B cell (primary cell): ENCODE results near the gene SMLR1. TPM values are rescaled to one million over a fixed set of nuclear protein-coding genes. Genes with fewer than 3 reads are reported as not detected.

Source experiments
- ATAC-seq: fragments of 200-7000 bp; cut with Tn5 transposase; one replicate; pipeline ENCODE4 v1.10.0; 2021; ENCODE audit warnings: low read depth, mild to moderate bottlenecking, moderate number of reproducible peaks, moderate library complexity
- CTCF ChIA-PET: fragments of 350-600 bp; sonication (Branson Sonifier 250); formaldehyde crosslinking; loops from one replicate; lab custom pipeline; 2021; ENCODE audit warnings: antibody characterized with exemption, inconsistent platforms; lab: Charles Lee
- POLR2A ChIA-PET: fragments of 350-600 bp; sonication (Branson Sonifier 250); formaldehyde crosslinking; loops from one replicate; lab custom pipeline; 2021; ENCODE audit warnings: antibody characterized with exemption; lab: Charles Lee
- DNase-seq: peaks from one replicate; pipeline ENCODE4 v3.0.0; 2013
- H2AFZ ChIP-seq: 2 replicates; pipeline ENCODE4 v1.6.1; 2012; ENCODE audit warnings: mild to moderate bottlenecking, low read depth, low read length; ENCODE audit not compliant: insufficient read depth, poor library complexity, severe bottlenecking
- H3K27ac ChIP-seq, 2 donors: 1 replicate in 1 of 2; 2 replicates in 1 of 2; pipeline ENCODE4 v1.5.1; 2012 to 2013; ENCODE audit warnings: low read length in 2 of 2, mild to moderate bottlenecking in 2 of 2, moderate library complexity in 1 of 2
- H3K27me3 ChIP-seq, 4 experiments: fragments of 200-600 bp in 1 of 4; sonication (generic) in 1 of 4; replicated peaks in 1 of 4; 1 replicate in 2 of 4; 2 replicates in 2 of 4; pipeline versions ENCODE4 v1.6.1 to v1.7.0; 2013 to 2016; ENCODE audit warnings: low read length in 3 of 4, mild to moderate bottlenecking in 2 of 4, mixed read lengths in 1 of 4, moderate library complexity in 1 of 4; ENCODE audit not compliant: insufficient read depth in 4 of 4, control insufficient read depth in 3 of 4; ENCODE audit errors: control extremely low read depth in 1 of 4
- H3K36me3 ChIP-seq, 2 experiments: replicated peaks in 1 of 2; 1 replicate in 1 of 2; 2 replicates in 1 of 2; pipeline versions ENCODE4 v1.6.1 to v1.7.1; 2013; ENCODE audit warnings: low read length in 1 of 2; ENCODE audit not compliant: insufficient read depth in 2 of 2, control insufficient read depth in 1 of 2; ENCODE audit errors: control extremely low read depth in 1 of 2, extremely low read depth in 1 of 2
- H3K4me1 ChIP-seq, 2 donors: fragments of 200-600 bp in 1 of 2; sonication (generic) in 1 of 2; 1 replicate in 1 of 2; 2 replicates in 1 of 2; pipeline versions ENCODE4 v1.5.1 to v1.6.1; 2013 to 2017; ENCODE audit warnings: low read length in 2 of 2; ENCODE audit not compliant: control insufficient read depth in 2 of 2, insufficient read depth in 2 of 2
- H3K4me2 ChIP-seq: replicated peaks from 2 replicates; pipeline ENCODE3; 2012; ENCODE audit warnings: mild to moderate bottlenecking, low read depth, low read length; ENCODE audit not compliant: poor library complexity, severe bottlenecking
- H3K4me3 ChIP-seq, 5 experiments: fragments of 200-600 bp in 1 of 5; sonication (generic) in 1 of 5; 1 replicate in 3 of 5; 2 replicates in 2 of 5; pipeline versions ENCODE4 v1.5.1 to v1.7.0; 2011 to 2016; ENCODE audit warnings: low read length in 4 of 5, mild to moderate bottlenecking in 4 of 5, low read depth in 2 of 5, control low read depth in 1 of 5, moderate library complexity in 1 of 5; ENCODE audit not compliant: insufficient read depth in 1 of 5; ENCODE audit errors: control extremely low read depth in 1 of 5, extremely low read depth in 1 of 5
- H3K79me2 ChIP-seq: fragments of 200-600 bp; sonication (generic); one replicate; pipeline ENCODE4 v1.6.0; 2016; ENCODE audit warnings: low read length; ENCODE audit not compliant: control insufficient read depth, insufficient read depth
- H3K9ac ChIP-seq: fragments of 200-600 bp; sonication (generic); 2 replicates; pipeline ENCODE4 v1.6.1; 2017; ENCODE audit warnings: mild to moderate bottlenecking, low read length, moderate library complexity
- H3K9me3 ChIP-seq, 3 donors: one replicate each; pipeline versions ENCODE4 v1.6.1 to v1.7.1; 2013; ENCODE audit warnings: low read length in 2 of 3; ENCODE audit not compliant: control insufficient read depth in 2 of 3, insufficient read depth in 1 of 3; ENCODE audit errors: control extremely low read depth in 1 of 3
- H4K20me1 ChIP-seq: 2 replicates; pipeline ENCODE4 v1.6.0; 2012; ENCODE audit warnings: mild to moderate bottlenecking, low read length; ENCODE audit not compliant: insufficient read depth, control insufficient read depth, poor library complexity, severe bottlenecking
- H3K27ac Mint-ChIP-seq: one replicate; pipeline ENCODE4 v1.8.0; 2021; ENCODE audit warnings: mixed read lengths
- H3K27me3 Mint-ChIP-seq: one replicate; pipeline ENCODE4 v1.8.0; 2021; ENCODE audit warnings: mixed read lengths
- H3K4me1 Mint-ChIP-seq: one replicate; pipeline ENCODE4 v1.8.0; 2021; ENCODE audit warnings: mixed read lengths
- H3K4me3 Mint-ChIP-seq: one replicate; pipeline ENCODE4 v1.8.0; 2021; ENCODE audit warnings: mixed read lengths
- H3K9me3 Mint-ChIP-seq: one replicate; pipeline ENCODE4 v1.8.0; 2022; ENCODE audit warnings: mixed read lengths; ENCODE audit not compliant: insufficient read depth
- EZH2 ChIP-seq: IDR thresholded peaks from 2 replicates; pipeline ENCODE4 v1.6.1; 2012; ENCODE audit warnings: borderline replicate concordance, low read depth, mild to moderate bottlenecking, moderate library complexity, low read length; ENCODE audit not compliant: insufficient read depth, poor library complexity, severe bottlenecking
- WGBS: methylation state at CpG from one replicate; pipeline ENCODE4 v1.1.5; 2013; ENCODE audit warnings: missing lambda C conversion rate; ENCODE audit not compliant: insufficient coverage; 5-methylcytosine and 5-hydroxymethylcytosine counted together
- intact Hi-C: fragments of 100-400 bp; cut with micrococcal nuclease; formaldehyde crosslinking; loops from one replicate; pipeline ENCODE4 v1.10.0; 2022
- polyA plus RNA-seq: library from polyadenylated mRNA; depleted of rRNA; stranded (reverse); fragments of >200 nt; gene quantifications from 2 replicates; pipeline ENCODE4 v1.2.3, GENCODE V29; 2012
- total RNA-seq, 2 donors: library from RNA; stranded (reverse); fragments of 120-200 nt in 1 of 2; gene quantifications; 1 replicate in 1 of 2; 2 replicates in 1 of 2; pipeline versions ENCODE4 v1.2.3 to v1.2.4, GENCODE V29; 2013 to 2022
- TF ChIP-seq, protein P1 (sequence below): fragments of 200-600 bp; IDR thresholded peaks from one replicate; pipeline ENCODE4 v1.8.0; 2022; ENCODE audit warnings: antibody characterized with exemption, mild to moderate bottlenecking

Gene SMLR1
- total and polyA plus RNA-seq, 2 donors (not counting 1 experiment from before 2014, with no cell fraction given) = not detected

DNA sequence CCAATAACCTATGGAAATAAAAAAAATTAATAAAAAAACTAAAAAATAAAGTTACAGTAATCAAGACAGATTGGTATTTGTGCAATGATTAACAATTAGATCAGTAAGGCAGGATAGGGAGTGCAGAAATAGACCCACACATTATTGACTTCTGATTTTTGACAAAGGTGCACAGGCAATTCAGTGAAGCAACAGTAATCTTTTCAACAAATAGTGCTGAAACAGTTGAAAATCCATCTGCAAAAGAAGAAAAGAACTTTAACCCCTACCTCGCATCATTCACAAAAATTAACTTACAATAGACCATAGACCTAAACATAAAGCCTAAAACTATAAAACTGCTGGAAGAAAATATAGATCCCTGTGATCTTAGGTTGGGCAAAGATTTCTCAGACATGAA lies 4.5 kb upstream of the SMLR1 start:
- H3K27ac Mint-ChIP-seq = no peak overlapping the region
- no peaks in the 10 kb centered on the region for H3K27me3 Mint-ChIP-seq
- no peak for ATAC-seq
- ChIA-PET CTCF (no interaction called here), POLR2A (no interaction called here)
- intact Hi-C loops = no loop called here
- no peaks in the 10 kb centered on the region for H3K79me2 ChIP-seq
- no peaks in the 10 kb centered on the region for H3K4me1 Mint-ChIP-seq
- H3K9me3 ChIP-seq = no peaks in the 10 kb centered on the region
- no peak for DNase-seq
- no peaks in the 10 kb centered on the region for H3K4me1 ChIP-seq
- peaks cover 6% of the 10 kb centered on the region for H3K9me3 Mint-ChIP-seq
- no peak overlapping the region for H3K9ac ChIP-seq
- no peaks in the 10 kb centered on the region for H4K20me1 ChIP-seq
- no peaks in the 10 kb centered on the region for H3K27me3 ChIP-seq
- no peak overlapping the region for H3K27ac ChIP-seq
- no peak for TF ChIP-seq EZH2
- TF ChIP-seq, protein P1, sequence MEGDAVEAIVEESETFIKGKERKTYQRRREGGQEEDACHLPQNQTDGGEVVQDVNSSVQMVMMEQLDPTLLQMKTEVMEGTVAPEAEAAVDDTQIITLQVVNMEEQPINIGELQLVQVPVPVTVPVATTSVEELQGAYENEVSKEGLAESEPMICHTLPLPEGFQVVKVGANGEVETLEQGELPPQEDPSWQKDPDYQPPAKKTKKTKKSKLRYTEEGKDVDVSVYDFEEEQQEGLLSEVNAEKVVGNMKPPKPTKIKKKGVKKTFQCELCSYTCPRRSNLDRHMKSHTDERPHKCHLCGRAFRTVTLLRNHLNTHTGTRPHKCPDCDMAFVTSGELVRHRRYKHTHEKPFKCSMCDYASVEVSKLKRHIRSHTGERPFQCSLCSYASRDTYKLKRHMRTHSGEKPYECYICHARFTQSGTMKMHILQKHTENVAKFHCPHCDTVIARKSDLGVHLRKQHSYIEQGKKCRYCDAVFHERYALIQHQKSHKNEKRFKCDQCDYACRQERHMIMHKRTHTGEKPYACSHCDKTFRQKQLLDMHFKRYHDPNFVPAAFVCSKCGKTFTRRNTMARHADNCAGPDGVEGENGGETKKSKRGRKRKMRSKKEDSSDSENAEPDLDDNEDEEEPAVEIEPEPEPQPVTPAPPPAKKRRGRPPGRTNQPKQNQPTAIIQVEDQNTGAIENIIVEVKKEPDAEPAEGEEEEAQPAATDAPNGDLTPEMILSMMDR = no peak
- no peak overlapping the region for H3K4me3 ChIP-seq
- H2AFZ ChIP-seq = no peak overlapping the region
- WGBS = no CpG with 5 or more reads among the region's 1 CpG
- H3K4me3 Mint-ChIP-seq = no peak overlapping the region
- no peak overlapping the region for H3K4me2 ChIP-seq
- H3K36me3 ChIP-seq = no peaks in the 10 kb centered on the region

DNA sequence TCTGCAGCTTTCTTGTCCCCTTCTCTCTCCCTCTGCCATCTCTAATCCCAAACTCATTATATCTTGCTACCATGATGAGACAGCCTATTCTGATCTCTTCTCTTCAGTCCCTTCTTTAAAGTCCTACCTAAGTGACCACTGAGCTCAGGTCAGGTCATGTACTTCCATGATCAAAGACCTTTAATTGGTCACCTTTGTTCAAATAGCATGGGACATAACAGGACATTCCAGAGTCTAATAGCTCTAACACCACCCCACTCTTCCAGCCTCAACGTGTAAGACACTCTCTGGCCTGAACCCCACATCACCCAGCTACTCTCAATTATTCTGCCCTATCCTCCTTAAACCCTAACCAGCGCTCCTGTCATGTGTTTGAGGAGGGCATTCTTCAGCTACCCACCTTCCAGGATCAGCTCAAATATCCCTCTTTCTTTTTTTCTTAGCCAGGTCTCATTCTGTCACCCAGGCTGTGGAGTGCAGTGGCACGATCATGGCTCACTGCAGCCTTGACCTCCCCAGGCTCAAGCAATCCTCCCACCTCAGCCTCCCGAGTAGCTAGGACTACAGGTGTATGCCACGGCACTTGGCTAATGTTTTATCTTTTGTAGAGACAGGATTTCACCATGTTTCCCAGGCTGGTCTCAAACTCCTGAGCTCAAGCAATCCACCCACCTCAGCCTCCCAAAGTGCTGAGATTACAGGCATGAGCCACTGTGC lies 2.1 kb upstream of the SMLR1 start:
- CTCF ChIA-PET = interaction anchor here (0.6 kb wide), 1 partner anchor 39 kb away, joined by 5 read pairs; no protein-coding TSS in a partner anchor
- TF ChIP-seq, protein P1 = no peak
- TF ChIP-seq EZH2 = no peak
- Mint-ChIP-seq H3K27ac (no peak overlapping the region), H3K4me1 (no peaks in the 10 kb centered on the region), H3K9me3 (no peaks in the 10 kb centered on the region), H3K4me3 (no peak overlapping the region), H3K27me3 (no peaks in the 10 kb centered on the region)
- DNase-seq = no peak
- H4K20me1 ChIP-seq = no peaks in the 10 kb centered on the region
- no peak for ATAC-seq
- no peak overlapping the region for H3K4me3 ChIP-seq
- no peak overlapping the region for H2AFZ ChIP-seq
- no peak overlapping the region for H3K27ac ChIP-seq
- POLR2A ChIA-PET = no interaction called here
- no peak overlapping the region for H3K9ac ChIP-seq
- intact Hi-C loops = no loop called here
- no peaks in the 10 kb centered on the region for H3K79me2 ChIP-seq
- no peaks in the 10 kb centered on the region for H3K36me3 ChIP-seq
- no peaks in the 10 kb centered on the region for H3K4me1 ChIP-seq
- no peaks in the 10 kb centered on the region for H3K9me3 ChIP-seq
- H3K4me2 ChIP-seq = no peak overlapping the region
- WGBS = 100% methylated on average over 3 of the region's 5 CpGs
- H3K27me3 ChIP-seq = no peaks in the 10 kb centered on the region
